BLaER1 treated with 17β-estradiol and CSF1 and Interleukin-3, amounts not matched to agents 10 nM and 100 nM (cell line): ENCODE data around the gene DGKI.

Source experiments
- H3K27ac ChIP-seq, 11 experiments: shearing (Covaris generic); formaldehyde crosslinking; 2 replicates each; pipeline ENCODE4 v1.8.1; 2022
- H3K27me3 ChIP-seq, 11 experiments: shearing (Covaris generic); formaldehyde crosslinking; 2 replicates each; pipeline ENCODE4 v1.8.1; 2022
- H3K36me3 ChIP-seq, 11 experiments: shearing (Covaris generic); formaldehyde crosslinking; 2 replicates each; pipeline ENCODE4 v1.8.1; 2022
- H3K4me1 ChIP-seq, 10 experiments: shearing (Covaris generic); formaldehyde crosslinking; 2 replicates each; pipeline ENCODE4 v1.8.1; 2022
- H3K4me2 ChIP-seq, 11 experiments: shearing (Covaris generic); formaldehyde crosslinking; 2 replicates each; pipeline ENCODE4 v1.8.1; 2022
- H3K4me3 ChIP-seq, 10 experiments: shearing (Covaris generic); formaldehyde crosslinking; 2 replicates each; pipeline ENCODE4 v1.8.1; 2022
- H3K9ac ChIP-seq, 11 experiments: shearing (Covaris generic); formaldehyde crosslinking; 2 replicates each; pipeline ENCODE4 v1.8.1; 2022
- H3K9me3 ChIP-seq, 11 experiments: shearing (Covaris generic); formaldehyde crosslinking; replicated peaks in 1 of 11; 2 replicates each; pipeline ENCODE4 v1.8.1; 2022
- H4K20me1 ChIP-seq, 11 experiments: shearing (Covaris generic); formaldehyde crosslinking; 2 replicates each; pipeline ENCODE4 v1.8.1; 2022
- Cebpa-rat ChIP-seq, 11 experiments: shearing (Covaris generic); IDR thresholded peaks; 2 replicates each; pipeline ENCODE4 v1.8.1; 2022

Gene DGKI

DNA sequence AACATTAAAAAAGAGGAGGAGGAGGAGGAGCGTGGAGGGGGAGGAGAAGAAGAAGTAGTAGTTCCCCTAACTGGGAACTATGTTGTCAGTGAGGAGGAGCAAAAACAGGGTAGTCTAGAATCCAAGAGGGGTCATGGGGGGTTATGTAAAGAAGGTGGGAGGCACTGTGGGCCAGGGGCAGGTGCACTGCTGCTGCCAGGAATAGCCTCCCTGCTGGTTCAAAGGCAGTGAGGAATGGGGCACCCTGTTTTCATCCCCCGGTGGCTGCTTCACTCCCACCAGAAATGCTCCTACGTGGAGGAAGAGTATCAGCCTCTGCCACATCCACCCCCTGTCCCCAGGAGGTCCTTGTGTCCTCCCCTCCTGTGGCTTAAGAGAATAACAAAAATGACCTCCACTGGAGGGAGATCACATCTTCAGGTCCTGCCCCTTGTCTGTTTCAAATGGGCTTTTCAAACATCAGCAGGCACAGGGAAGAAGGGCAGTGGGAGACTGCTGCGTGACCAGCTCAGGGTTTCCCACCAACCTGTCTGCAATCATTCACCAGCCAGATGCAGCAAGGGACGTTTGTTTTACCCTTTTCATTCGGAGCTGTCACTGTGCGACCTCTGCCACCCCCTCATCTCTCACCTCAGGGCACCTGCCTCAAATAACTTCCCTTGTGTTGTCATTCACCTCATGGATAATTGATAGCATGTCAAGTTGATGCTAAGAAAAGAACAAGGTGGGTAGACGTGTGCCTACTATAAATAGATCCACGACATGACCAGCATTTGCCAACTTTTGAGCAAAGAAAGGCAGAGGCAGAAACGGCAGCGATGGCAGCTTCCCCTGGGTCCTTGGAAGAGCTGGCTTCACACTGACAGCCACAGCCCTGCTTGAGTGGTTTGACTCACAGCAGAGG lies 92.6 kb downstream of the DGKI start:
- no peak for TF ChIP-seq Cebpa-rat (IDR thresholded peaks at IDR 0.05)
- H3K9ac ChIP-seq = peak overlapping the region in 9 of 11 experiments; percentile 13 to 78 (median 71); a peak in 17 of 22 replicates
- peak overlapping the region in 10 of 11 experiments; percentile 8 to 95 (median 86); a peak in 17 of 22 replicates for H3K27ac ChIP-seq
- no peaks in the 10 kb centered on the region for H3K27me3 ChIP-seq
- no peaks in the 10 kb centered on the region for H3K36me3 ChIP-seq
- H3K4me2 ChIP-seq = peak overlapping the region; percentile 81 to 96 (median 87)
- H3K9me3 ChIP-seq = peaks cover 0 to 8% (median 0%) of the 10 kb centered on the region in 11 experiments; a peak in 4 of 22 replicates
- H4K20me1 ChIP-seq = no peaks in the 10 kb centered on the region
- H3K4me3 ChIP-seq = peak overlapping the region in 6 of 10 experiments; percentile 1 to 42 (median 18); a peak in 8 of 20 replicates
- peaks cover 52 to 64% (median 60%) of the 10 kb centered on the region in 10 experiments for H3K4me1 ChIP-seq

- TF ChIP-seq Cebpa-rat (IDR thresholded peaks at IDR 0.05) = no peak
- peak overlapping the region; percentile 81 to 96 (median 87) for H3K4me2 ChIP-seq
- H3K4me3 ChIP-seq = peak overlapping the region in 1 of 10 experiments; percentile 22; a peak in 2 of 20 replicates
- H3K27me3 ChIP-seq = no peaks in the 10 kb centered on the region
- H3K27ac ChIP-seq = peak overlapping the region in 9 of 11 experiments; percentile 26 to 95 (median 88); a peak in 14 of 22 replicates
- peaks cover 52 to 64% (median 60%) of the 10 kb centered on the region in 10 experiments for H3K4me1 ChIP-seq
- peaks cover 0 to 8% (median 0%) of the 10 kb centered on the region in 11 experiments; a peak in 4 of 22 replicates for H3K9me3 ChIP-seq
- H4K20me1 ChIP-seq = no peaks in the 10 kb centered on the region
- peak overlapping the region in 6 of 11 experiments; percentile 71 to 78 (median 72); a peak in 9 of 22 replicates for H3K9ac ChIP-seq
- no peaks in the 10 kb centered on the region for H3K36me3 ChIP-seq
Measured at GRCh38 chr7:137753575-137753947, 93.2 kb downstream of the DGKI start.

DNA sequence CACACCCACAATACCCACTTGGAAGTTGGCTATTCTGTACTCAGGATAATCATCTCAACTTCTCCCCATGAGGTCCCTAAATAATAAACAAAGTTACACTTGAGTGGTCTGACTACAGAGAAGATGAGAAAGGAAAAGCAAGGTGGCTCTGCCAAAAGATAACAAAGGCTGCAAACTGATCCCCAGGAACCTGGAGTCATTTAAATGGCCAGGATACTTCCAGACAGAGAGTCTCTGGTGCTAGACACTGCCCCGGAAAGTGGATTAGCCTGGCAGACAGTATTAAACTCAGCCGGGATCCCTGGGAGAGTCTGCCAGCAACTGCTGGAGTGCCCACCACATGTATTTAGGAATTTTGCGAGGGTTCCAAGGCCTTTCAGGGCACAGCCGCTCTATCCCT lies 93.7 kb downstream of the DGKI start:
- H3K27me3 ChIP-seq = no peaks in the 10 kb centered on the region
- peak overlapping the region in 8 of 11 experiments; percentile 1 to 95 (median 89); a peak in 12 of 22 replicates for H3K27ac ChIP-seq
- no peak for TF ChIP-seq Cebpa-rat (IDR thresholded peaks at IDR 0.05)
- peak overlapping the region; percentile 81 to 96 (median 87) for H3K4me2 ChIP-seq
- no peaks in the 10 kb centered on the region for H4K20me1 ChIP-seq
- peak overlapping the region in 4 of 11 experiments; percentile 71 to 78 (median 74); a peak in 5 of 22 replicates for H3K9ac ChIP-seq
- H3K4me1 ChIP-seq = peaks cover 52 to 61% (median 57%) of the 10 kb centered on the region in 10 experiments
- peaks cover 0 to 4% (median 0%) of the 10 kb centered on the region in 11 experiments; a peak in 4 of 22 replicates for H3K9me3 ChIP-seq
- no peak overlapping the region for H3K4me3 ChIP-seq
- no peaks in the 10 kb centered on the region for H3K36me3 ChIP-seq

GRCh38 chr7:137751361-137752009 lies 95.3 kb downstream of the DGKI start:
- H3K4me2 ChIP-seq = no peak overlapping the region
- H3K9me3 ChIP-seq = no peaks in the 10 kb centered on the region
- no peak overlapping the region for H3K27ac ChIP-seq
- TF ChIP-seq Cebpa-rat (IDR thresholded peaks at IDR 0.05) = no peak
- H3K9ac ChIP-seq = no peak overlapping the region
- H3K36me3 ChIP-seq = no peaks in the 10 kb centered on the region
- no peaks in the 10 kb centered on the region for H3K27me3 ChIP-seq
- peaks cover 36 to 45% (median 41%) of the 10 kb centered on the region in 10 experiments for H3K4me1 ChIP-seq
- H4K20me1 ChIP-seq = no peaks in the 10 kb centered on the region
- H3K4me3 ChIP-seq = no peak overlapping the region

- Histone ChIP-seq H3K36me3 (no peaks in the 10 kb centered on the region), H3K4me3 (no peak overlapping the region), H3K27ac (no peak overlapping the region), H3K4me1 (peaks cover 0 to 5% (median 1%) of the 10 kb centered on the region in 10 experiments; a peak in 8 of 20 replicates), H4K20me1 (no peaks in the 10 kb centered on the region), H3K27me3 (no peaks in the 10 kb centered on the region), H3K9me3 (peaks cover 0 to 19% (median 13%) of the 10 kb centered on the region in 11 experiments; a peak in 11 of 22 replicates), H3K4me2 (no peak overlapping the region), H3K9ac (no peak overlapping the region)
- TF ChIP-seq Cebpa-rat (IDR thresholded peaks at IDR 0.05) = no peak
Measured at GRCh38 chr7:137747359-137748031, 99.3 kb downstream of the DGKI start.

GRCh38 chr7:137743021-137743420 lies 103.8 kb downstream of the DGKI start:
- Histone ChIP-seq H3K36me3 (no peaks in the 10 kb centered on the region), H3K27ac (no peak overlapping the region), H3K4me2 (no peak overlapping the region), H3K4me3 (no peak overlapping the region), H3K9ac (no peak overlapping the region), H3K27me3 (no peaks in the 10 kb centered on the region), H3K4me1 (no peaks in the 10 kb centered on the region), H4K20me1 (no peaks in the 10 kb centered on the region), H3K9me3 (peaks cover 0 to 19% (median 13%) of the 10 kb centered on the region in 11 experiments; a peak in 11 of 22 replicates)
- TF ChIP-seq Cebpa-rat (IDR thresholded peaks at IDR 0.05) = no peak

DNA sequence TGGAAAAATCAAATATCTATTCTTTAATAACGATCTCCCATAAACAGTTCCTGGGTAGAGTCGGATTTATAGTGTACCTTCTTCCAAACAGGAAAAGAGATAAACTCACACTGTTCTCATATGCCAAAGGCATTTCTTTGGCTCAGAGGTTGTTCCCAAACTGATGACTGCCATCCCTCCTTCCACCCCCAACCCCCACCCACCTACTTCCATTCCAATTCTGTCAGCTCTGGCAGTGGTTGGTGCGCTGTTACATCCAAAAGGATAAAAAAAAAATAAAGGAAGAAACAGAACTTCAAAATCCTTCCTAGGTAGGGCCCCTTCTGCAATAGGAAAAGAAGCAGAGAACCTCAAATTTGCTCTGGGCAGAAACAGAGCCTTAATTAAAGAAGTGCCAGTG lies 104.7 kb downstream of the DGKI start:
- Histone ChIP-seq H3K9me3 (peaks cover 0 to 19% (median 13%) of the 10 kb centered on the region in 11 experiments; a peak in 11 of 22 replicates), H4K20me1 (no peaks in the 10 kb centered on the region), H3K27me3 (no peaks in the 10 kb centered on the region), H3K27ac (no peak overlapping the region), H3K4me1 (no peaks in the 10 kb centered on the region), H3K4me2 (no peak overlapping the region), H3K36me3 (no peaks in the 10 kb centered on the region), H3K4me3 (no peak overlapping the region), H3K9ac (no peak overlapping the region)
- no peak for TF ChIP-seq Cebpa-rat (IDR thresholded peaks at IDR 0.05)

DNA sequence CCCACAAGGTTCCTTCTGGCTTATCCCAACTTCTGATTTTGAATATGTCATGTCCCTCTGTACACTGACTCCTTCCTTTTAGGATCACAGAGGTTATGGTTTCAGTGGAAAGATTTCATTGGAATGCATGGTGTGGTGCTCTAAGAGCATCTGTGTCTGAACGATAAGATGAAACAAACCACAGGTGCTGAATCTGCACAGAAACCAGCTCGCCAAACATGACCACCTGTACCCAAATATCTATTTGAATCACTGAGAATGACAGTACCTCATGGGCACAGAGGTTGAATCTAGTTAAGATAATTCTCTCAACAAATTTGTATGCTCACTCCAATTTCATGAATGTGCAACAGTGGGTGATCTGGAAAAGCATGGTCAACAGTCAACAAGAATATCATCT lies 105.3 kb downstream of the DGKI start:
- TF ChIP-seq Cebpa-rat (IDR thresholded peaks at IDR 0.05) = no peak
- Histone ChIP-seq H3K4me2 (no peak overlapping the region), H3K9ac (no peak overlapping the region), H3K27me3 (no peaks in the 10 kb centered on the region), H3K27ac (no peak overlapping the region), H3K4me1 (no peaks in the 10 kb centered on the region), H3K9me3 (peaks cover 0 to 19% (median 13%) of the 10 kb centered on the region in 11 experiments; a peak in 11 of 22 replicates), H3K4me3 (no peak overlapping the region), H4K20me1 (no peaks in the 10 kb centered on the region), H3K36me3 (no peaks in the 10 kb centered on the region)
